GM12864 (cell line): ENCODE data around the gene DNAH17.

ENCODE experiments used
- DNase-seq: peaks from one replicate; pipeline ENCODE4 v3.0.0-alpha.2; 2011; ENCODE audit warnings: low read depth
- H3K4me3 ChIP-seq: 2 replicates; pipeline ENCODE4 v1.5.1; 2011; ENCODE audit warnings: mild to moderate bottlenecking, low read depth, low read length, control low read depth
- CTCF ChIP-seq: IDR thresholded peaks from 2 replicates; pipeline ENCODE4 v1.5.1; 2011; ENCODE audit warnings: low read depth, mild to moderate bottlenecking, moderate library complexity, low read length, control low read depth, inconsistent platforms; ENCODE audit errors: missing control alignments

DNAH17 gene

GRCh38 chr17:78396441-78397337 lies 180.5 kb downstream of the DNAH17 start:
- no peak overlapping the region for H3K4me3 ChIP-seq
- DNase-seq = no peak
- TF ChIP-seq CTCF = no peak

GRCh38 chr17:78395155-78395554 lies 182.0 kb downstream of the DNAH17 start:
- H3K4me3 ChIP-seq = no peak overlapping the region
- TF ChIP-seq CTCF = no peak
- DNase-seq = no peak

- no peak for TF ChIP-seq CTCF
- H3K4me3 ChIP-seq = no peak overlapping the region
- no peak for DNase-seq
Observed at GRCh38 chr17:78394209-78394608, 183.0 kb downstream of the DNAH17 start.

- no peak for TF ChIP-seq CTCF
- no peak for DNase-seq
- H3K4me3 ChIP-seq = no peak overlapping the region
Observed at GRCh38 chr17:78393575-78393974, 183.6 kb downstream of the DNAH17 start.

GRCh38 chr17:78392295-78392694 lies 184.9 kb downstream of the DNAH17 start:
- no peak for TF ChIP-seq CTCF
- no peak for DNase-seq
- no peak overlapping the region for H3K4me3 ChIP-seq

- no peak for DNase-seq
- no peak for TF ChIP-seq CTCF
- no peak overlapping the region for H3K4me3 ChIP-seq
Observed at GRCh38 chr17:78391843-78392242, 185.4 kb downstream of the DNAH17 start.

GRCh38 chr17:78391051-78391431 lies 186.2 kb downstream of the DNAH17 start:
- H3K4me3 ChIP-seq = no peak overlapping the region
- no peak for DNase-seq
- TF ChIP-seq CTCF = no peak
